H1 (cell line): ENCODE results near the gene STK40. TPM values are rescaled to one million over a fixed set of nuclear protein-coding genes. Genes with fewer than 3 reads are reported as not detected.

Experiments used
- BCL11A ChIP-seq, 2 experiments: IDR thresholded peaks; one replicate each; pipeline ENCODE4 v1.6.1; 2011; ENCODE audit warnings: low read depth in 2 of 2, low read length in 2 of 2, mild to moderate bottlenecking in 2 of 2
- EGR1 ChIP-seq: IDR thresholded peaks from 2 replicates; pipeline ENCODE4 v1.6.1; 2011; ENCODE audit warnings: low read depth, low read length, borderline replicate concordance
- FOSL1 ChIP-seq: IDR thresholded peaks from 2 replicates; pipeline ENCODE4 v1.6.1; 2011; ENCODE audit warnings: mild to moderate bottlenecking, low read depth, low read length, moderate library complexity; ENCODE audit not compliant: insufficient read depth
- GTF2F1 ChIP-seq: IDR thresholded peaks from 2 replicates; pipeline ENCODE4 v1.6.1; 2012; ENCODE audit warnings: low read depth, low read length, improper control_type of control experiment, borderline replicate concordance
- HDAC2 ChIP-seq, 2 experiments: fragments of 300-600 bp in 1 of 2; sonication (generic) in 1 of 2; IDR thresholded peaks; 2 replicates each; pipeline ENCODE4 v1.6.1; 2011 to 2012; ENCODE audit warnings: low read depth in 2 of 2, low read length in 2 of 2, mild to moderate bottlenecking in 2 of 2, moderate library complexity in 2 of 2, borderline replicate concordance in 1 of 2, inconsistent platforms in 1 of 2
- NANOG ChIP-seq: IDR thresholded peaks from 2 replicates; pipeline ENCODE4 v1.6.1; 2011; ENCODE audit warnings: low read length, low read depth, mild to moderate bottlenecking, inconsistent platforms; ENCODE audit not compliant: insufficient read depth, poor library complexity, severe bottlenecking
- POLR2A ChIP-seq, 2 experiments: IDR thresholded peaks; 1 replicate in 1 of 2; 2 replicates in 1 of 2; pipeline ENCODE4 v1.6.1; 2011; ENCODE audit warnings: low read depth in 2 of 2, low read length in 2 of 2, mild to moderate bottlenecking in 2 of 2; ENCODE audit errors: control extremely low read depth in 1 of 2
- POLR2AphosphoS5 ChIP-seq: IDR thresholded peaks from 2 replicates; pipeline ENCODE4 v1.6.1; 2011; ENCODE audit warnings: low read depth, low read length
- RAD21 ChIP-seq, 2 experiments: IDR thresholded peaks in 1 of 2; conservative IDR thresholded peaks in 1 of 2; 2 replicates each; pipeline ENCODE4 v1.6.1; 2011; ENCODE audit warnings: low read depth in 2 of 2, low read length in 2 of 2, improper control_type of control experiment in 1 of 2, inconsistent platforms in 1 of 2, mild to moderate bottlenecking in 1 of 2, moderate library complexity in 1 of 2
- RFX5 ChIP-seq: IDR thresholded peaks from 2 replicates; pipeline ENCODE4 v1.6.1; 2011; ENCODE audit warnings: low read depth, low read length, improper control_type of control experiment, borderline replicate concordance
- SIN3A ChIP-seq, 2 experiments: IDR thresholded peaks in 1 of 2; conservative IDR thresholded peaks in 1 of 2; 2 replicates each; pipeline ENCODE4 v1.6.1; 2011 to 2012; ENCODE audit warnings: low read length in 2 of 2, improper control_type of control experiment in 1 of 2, low read depth in 1 of 2, mild to moderate bottlenecking in 1 of 2
- SP4 ChIP-seq: IDR thresholded peaks from 2 replicates; pipeline ENCODE4 v1.6.1; 2012; ENCODE audit warnings: low read length, inconsistent platforms
- SUZ12 ChIP-seq: fragments of 200-600 bp; sonication (generic); IDR thresholded peaks from 2 replicates; pipeline ENCODE4 v1.6.1; 2012; ENCODE audit warnings: mild to moderate bottlenecking, inconsistent platforms, low read length, moderate library complexity, mixed read lengths
- TAF7 ChIP-seq: optimal IDR thresholded peaks from 2 replicates; pipeline ENCODE3; 2011; ENCODE audit warnings: low read depth, mild to moderate bottlenecking, inconsistent platforms, low read length, moderate library complexity, borderline replicate concordance
- TCF12 ChIP-seq: IDR thresholded peaks from 2 replicates; pipeline ENCODE4 v1.6.1; 2011; ENCODE audit warnings: low read depth, mild to moderate bottlenecking, low read length
- polyA plus RNA-seq, 7 experiments: library from polyadenylated mRNA; depleted of rRNA in 3 of 7; stranded (reverse) in 5 of 7; unstranded in 2 of 7; fragments of >200 nt in 5 of 7; fragments of 200-250 nt in 2 of 7; gene quantifications; 1 replicate in 5 of 7; 2 replicates in 1 of 7; 4 replicates in 1 of 7; pipeline versions ENCODE4 v1.2.1 to v1.2.3, GENCODE V29; 2011 to 2013; ENCODE audit warnings: missing spikeins in 2 of 7, mixed read lengths in 2 of 7
- total RNA-seq: library from RNA; stranded (reverse); fragmentation: NEBNext Ultra II Directional; extraction: Animal tissue kit (Norgen Biotek cat#: 25700); gene quantifications from 2 replicates; pipeline ENCODE4 v1.2.1, GENCODE V29; 2021
- TF ChIP-seq, protein P1 (sequence below), 3 experiments: IDR thresholded peaks; 1 replicate in 2 of 3; 2 replicates in 1 of 3; pipeline versions ENCODE4 v1.5.1 to v1.6.1; 2011; ENCODE audit warnings: low read length in 3 of 3, mild to moderate bottlenecking in 3 of 3, inconsistent platforms in 2 of 3, low read depth in 1 of 3, moderate library complexity in 1 of 3; ENCODE audit not compliant: insufficient read depth in 1 of 3; ENCODE audit errors: control extremely low read depth in 1 of 3
- TF ChIP-seq, protein P2 (sequence below): IDR thresholded peaks from 2 replicates; pipeline ENCODE4 v1.6.1; 2011; ENCODE audit warnings: low read length, improper control_type of control experiment
- TF ChIP-seq, protein P3 (sequence below): IDR thresholded peaks from 2 replicates; pipeline ENCODE4 v1.6.1; 2011; ENCODE audit warnings: low read depth, mild to moderate bottlenecking, low read length; ENCODE audit not compliant: insufficient read depth

Gene STK40
- total and polyA plus RNA-seq, 2 of the 8 experiments (the other 6 are each of a cell fraction or from before 2014, with no cell fraction given) = 13.6 to 28.6 TPM

DNA sequence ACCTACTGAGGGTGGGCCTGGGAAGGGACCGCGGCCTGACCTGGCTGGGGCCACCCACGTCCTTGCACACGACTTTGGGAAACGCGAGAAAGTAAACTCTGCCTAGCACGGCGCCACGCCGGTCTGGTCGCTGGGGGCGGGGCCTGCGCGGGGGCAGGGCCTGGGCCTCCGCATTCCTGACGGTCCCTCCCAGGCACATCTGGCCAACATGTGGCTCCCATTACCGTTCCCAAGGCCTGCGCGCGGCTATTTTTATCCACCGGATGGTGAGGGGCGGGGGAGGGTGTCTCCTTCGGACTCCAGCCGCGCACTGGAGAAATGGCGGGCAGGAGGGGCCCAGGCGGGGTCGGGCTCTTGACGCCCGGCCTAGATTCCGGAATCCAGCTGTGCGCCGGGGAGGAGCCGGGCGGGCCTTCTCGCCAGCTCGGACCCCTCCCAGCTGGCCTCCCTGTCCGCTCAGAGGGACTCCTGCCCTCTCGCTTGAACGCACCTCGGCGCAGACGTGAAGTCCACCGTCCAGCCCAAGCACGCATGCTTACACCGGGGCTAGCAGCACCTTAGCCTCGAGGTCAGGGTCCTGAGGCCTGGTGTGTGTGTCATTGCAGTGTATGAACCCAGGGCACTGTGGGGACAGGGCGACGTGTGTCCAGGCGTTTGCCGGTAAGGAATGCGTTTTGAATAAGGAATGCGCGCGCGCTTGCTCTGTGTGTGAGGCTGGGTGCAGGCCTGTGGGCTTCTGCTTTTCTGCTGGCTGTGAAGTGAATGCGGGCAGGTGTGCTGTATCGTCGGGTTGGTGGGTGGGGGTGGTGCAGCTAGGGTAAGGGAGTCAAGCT, 64.4 kb downstream of the STK40 start (continued):
- TF ChIP-seq, protein P1, sequence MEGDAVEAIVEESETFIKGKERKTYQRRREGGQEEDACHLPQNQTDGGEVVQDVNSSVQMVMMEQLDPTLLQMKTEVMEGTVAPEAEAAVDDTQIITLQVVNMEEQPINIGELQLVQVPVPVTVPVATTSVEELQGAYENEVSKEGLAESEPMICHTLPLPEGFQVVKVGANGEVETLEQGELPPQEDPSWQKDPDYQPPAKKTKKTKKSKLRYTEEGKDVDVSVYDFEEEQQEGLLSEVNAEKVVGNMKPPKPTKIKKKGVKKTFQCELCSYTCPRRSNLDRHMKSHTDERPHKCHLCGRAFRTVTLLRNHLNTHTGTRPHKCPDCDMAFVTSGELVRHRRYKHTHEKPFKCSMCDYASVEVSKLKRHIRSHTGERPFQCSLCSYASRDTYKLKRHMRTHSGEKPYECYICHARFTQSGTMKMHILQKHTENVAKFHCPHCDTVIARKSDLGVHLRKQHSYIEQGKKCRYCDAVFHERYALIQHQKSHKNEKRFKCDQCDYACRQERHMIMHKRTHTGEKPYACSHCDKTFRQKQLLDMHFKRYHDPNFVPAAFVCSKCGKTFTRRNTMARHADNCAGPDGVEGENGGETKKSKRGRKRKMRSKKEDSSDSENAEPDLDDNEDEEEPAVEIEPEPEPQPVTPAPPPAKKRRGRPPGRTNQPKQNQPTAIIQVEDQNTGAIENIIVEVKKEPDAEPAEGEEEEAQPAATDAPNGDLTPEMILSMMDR (IDR thresholded peaks at IDR 0.05; ENCODE audit: control extremely low read depth in 1 of 3, insufficient read depth in 1 of 3, low read depth in 1 of 3, low read length in 3 of 3) = peak in 1 of 3 experiments; percentile 1; a peak in 1 of 4 replicates
- TF ChIP-seq, protein P2, sequence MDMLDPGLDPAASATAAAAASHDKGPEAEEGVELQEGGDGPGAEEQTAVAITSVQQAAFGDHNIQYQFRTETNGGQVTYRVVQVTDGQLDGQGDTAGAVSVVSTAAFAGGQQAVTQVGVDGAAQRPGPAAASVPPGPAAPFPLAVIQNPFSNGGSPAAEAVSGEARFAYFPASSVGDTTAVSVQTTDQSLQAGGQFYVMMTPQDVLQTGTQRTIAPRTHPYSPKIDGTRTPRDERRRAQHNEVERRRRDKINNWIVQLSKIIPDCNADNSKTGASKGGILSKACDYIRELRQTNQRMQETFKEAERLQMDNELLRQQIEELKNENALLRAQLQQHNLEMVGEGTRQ = no peak
- peak; percentile 25 to 37; a peak in 2 of 4 replicates for TF ChIP-seq SIN3A (conservative IDR thresholded peaks at IDR 0.05 in 1 of 2, IDR thresholded peaks at IDR 0.05 in 1 of 2; ENCODE audit: low read depth in 1 of 2, low read length in 2 of 2)
- no peak for TF ChIP-seq FOSL1
- TF ChIP-seq RFX5 = no peak
- TF ChIP-seq TCF12 = peak; percentile 96
- peak; percentile 46 to 79; a peak in 2 of 4 replicates for TF ChIP-seq HDAC2 (IDR thresholded peaks at IDR 0.05; ENCODE audit: borderline replicate concordance in 1 of 2, low read depth in 2 of 2, low read length in 2 of 2)
- TF ChIP-seq GTF2F1 = no peak
- TF ChIP-seq BCL11A (IDR thresholded peaks at IDR 0.05; ENCODE audit: low read depth in 2 of 2, low read length in 2 of 2) = no peak
- TF ChIP-seq, protein P3, sequence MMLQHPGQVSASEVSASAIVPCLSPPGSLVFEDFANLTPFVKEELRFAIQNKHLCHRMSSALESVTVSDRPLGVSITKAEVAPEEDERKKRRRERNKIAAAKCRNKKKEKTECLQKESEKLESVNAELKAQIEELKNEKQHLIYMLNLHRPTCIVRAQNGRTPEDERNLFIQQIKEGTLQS = no peak
- peak; percentile 66; the same call in 1 of the 2 replicates for TF ChIP-seq POLR2AphosphoS5
- 0 out of 2 replicates have a peak, but pooled peaks have one; percentile 43 for TF ChIP-seq SP4
- TF ChIP-seq POLR2A (IDR thresholded peaks at IDR 0.05; ENCODE audit: control extremely low read depth in 1 of 2, low read depth in 2 of 2, low read length in 2 of 2) = peak in 1 of 2 experiments; percentile 74; a peak in 2 of 3 replicates
- 0 out of 2 replicates have a peak, but pooled peaks have one; percentile 55 for TF ChIP-seq EGR1
- no peak for TF ChIP-seq SUZ12
- TF ChIP-seq TAF7 = no peak
- TF ChIP-seq RAD21 (IDR thresholded peaks at IDR 0.05 in 1 of 2, conservative IDR thresholded peaks at IDR 0.05 in 1 of 2; ENCODE audit: low read depth in 2 of 2, low read length in 2 of 2) = no peak
- peak; percentile 49 for TF ChIP-seq NANOG
